Fibroblast of lung (primary cell): ENCODE measurements around the gene MKNK1. TPM values are rescaled to one million over a fixed set of nuclear protein-coding genes. Genes with fewer than 3 reads are reported as not detected.

Source experiments
- DNase-seq, 2 donors: peaks; one replicate each; pipeline versions ENCODE4 v3.0.0 to v3.0.0-alpha.2; 2010; ENCODE audit warnings: low read depth in 2 of 2
- H2AFZ ChIP-seq: 2 replicates; pipeline ENCODE4 v1.5.1; 2012; ENCODE audit warnings: low read length, control low read depth, inconsistent platforms
- H3K27ac ChIP-seq: 2 replicates; pipeline ENCODE4 v1.5.1; 2011; ENCODE audit warnings: low read length, control low read depth; ENCODE audit not compliant: insufficient read depth
- H3K27me3 ChIP-seq: 2 replicates; pipeline ENCODE4 v1.5.1; 2011; ENCODE audit warnings: mild to moderate bottlenecking, low read length; ENCODE audit not compliant: control insufficient read depth, insufficient read depth
- H3K36me3 ChIP-seq: 2 replicates; pipeline ENCODE4 v1.5.1; 2011; ENCODE audit warnings: low read length; ENCODE audit not compliant: control insufficient read depth, insufficient read depth
- H3K4me1 ChIP-seq: 2 replicates; pipeline ENCODE4 v1.5.1; 2011; ENCODE audit warnings: low read length; ENCODE audit not compliant: control insufficient read depth, insufficient read depth; ENCODE audit errors: extremely low read depth
- H3K4me2 ChIP-seq: 2 replicates; pipeline ENCODE4 v1.5.1; 2011; ENCODE audit warnings: low read length, control low read depth; ENCODE audit not compliant: insufficient read depth; ENCODE audit errors: extremely low read depth
- H3K4me3 ChIP-seq, 4 experiments: fragments of 200-600 bp in 1 of 4; sonication (generic) in 1 of 4; replicated peaks in 1 of 4; 2 replicates each; pipeline ENCODE4 v1.5.1; 2011 to 2016; ENCODE audit warnings: low read length in 4 of 4, low read depth in 3 of 4, mild to moderate bottlenecking in 3 of 4, control low read depth in 2 of 4, inconsistent platforms in 1 of 4, mixed read lengths in 1 of 4; ENCODE audit not compliant: insufficient read depth in 1 of 4; ENCODE audit errors: control extremely low read depth in 1 of 4
- H3K79me2 ChIP-seq: 2 replicates; pipeline ENCODE4 v1.5.1; 2012; ENCODE audit warnings: mild to moderate bottlenecking, low read length, inconsistent platforms; ENCODE audit not compliant: control insufficient read depth, insufficient read depth
- H3K9ac ChIP-seq: 2 replicates; pipeline ENCODE4 v1.5.1; 2011; ENCODE audit warnings: mild to moderate bottlenecking, low read length, control low read depth; ENCODE audit not compliant: insufficient read depth
- H3K9me3 ChIP-seq: 2 replicates; pipeline ENCODE4 v1.5.1; 2012; ENCODE audit warnings: low read depth, low read length; ENCODE audit not compliant: control insufficient read depth, insufficient read depth
- H4K20me1 ChIP-seq: 2 replicates; pipeline ENCODE4 v1.5.1; 2011; ENCODE audit warnings: low read length; ENCODE audit not compliant: control insufficient read depth, insufficient read depth; ENCODE audit errors: extremely low read depth
- CTCF ChIP-seq, 2 donors: IDR thresholded peaks in 1 of 2; conservative IDR thresholded peaks in 1 of 2; 1 replicate in 1 of 2; 2 replicates in 1 of 2; pipeline ENCODE4 v1.5.1; 2011 to 2012; ENCODE audit warnings: low read length in 2 of 2, control low read depth in 1 of 2, inconsistent platforms in 1 of 2, low read depth in 1 of 2, mild to moderate bottlenecking in 1 of 2
- EZH2 ChIP-seq: IDR thresholded peaks from 2 replicates; pipeline ENCODE4 v1.5.1; 2012; ENCODE audit warnings: low read length, control low read depth, mild to moderate bottlenecking; ENCODE audit errors: missing control alignments
- polyA plus RNA-seq, 2 donors: library from polyadenylated mRNA; depleted of rRNA in 1 of 2; stranded (reverse) in 1 of 2; unstranded in 1 of 2; fragments of >200 nt; gene quantifications; 2 replicates each; pipeline ENCODE4 v1.2.1, GENCODE V29; 2011 to 2012; ENCODE audit warnings: missing spikeins in 1 of 2
- total RNA-seq: library from RNA; depleted of rRNA; stranded (reverse); fragments of >200 nt; gene quantifications from 2 replicates; pipeline ENCODE4 v1.2.1, GENCODE V29; 2014

The MKNK1 gene
- total and polyA plus RNA-seq, 2 donors (not counting 1 experiment from before 2014, with no cell fraction given): 22.3 to 33.1 TPM

GRCh38 chr1:46646331-46646730, 42.3 kb upstream of the MKNK1 start:
- H4K20me1 ChIP-seq: no peaks in the 10 kb centered on the region
- DNase-seq: peak in 1 of 2 donors; percentile 62
- H3K27me3 ChIP-seq: no peaks in the 10 kb centered on the region
- no peak overlapping the region for H3K4me2 ChIP-seq
- no peak overlapping the region for H3K27ac ChIP-seq
- H3K4me3 ChIP-seq: no peak overlapping the region
- peaks cover 2% of the 10 kb centered on the region for H3K36me3 ChIP-seq
- no peak for TF ChIP-seq CTCF (conservative IDR thresholded peaks at IDR 0.05 in 1 of 2, IDR thresholded peaks at IDR 0.05 in 1 of 2; ENCODE audit: low read depth in 1 of 2, low read length in 2 of 2)
- TF ChIP-seq EZH2: no peak
- H3K79me2 ChIP-seq: no peaks in the 10 kb centered on the region
- no peak overlapping the region for H3K9ac ChIP-seq
- no peak overlapping the region for H2AFZ ChIP-seq
- H3K9me3 ChIP-seq: no peaks in the 10 kb centered on the region
- H3K4me1 ChIP-seq: peaks cover 6% of the 10 kb centered on the region

- TF ChIP-seq EZH2 (no peak), CTCF (conservative IDR thresholded peaks at IDR 0.05 in 1 of 2, IDR thresholded peaks at IDR 0.05 in 1 of 2; ENCODE audit: low read depth in 1 of 2, low read length in 2 of 2) (no peak)
- Histone ChIP-seq H3K9me3 (no peaks in the 10 kb centered on the region), H3K27me3 (no peaks in the 10 kb centered on the region), H4K20me1 (no peaks in the 10 kb centered on the region), H2AFZ (no peak overlapping the region), H3K9ac (no peak overlapping the region), H3K4me1 (peaks cover 6% of the 10 kb centered on the region), H3K4me3 (no peak overlapping the region), H3K27ac (no peak overlapping the region), H3K79me2 (no peaks in the 10 kb centered on the region), H3K4me2 (no peak overlapping the region), H3K36me3 (peaks cover 2% of the 10 kb centered on the region)
- DNase-seq: no peak
Measured at GRCh38 chr1:46645815-46646214, 41.7 kb upstream of the MKNK1 start.

GRCh38 chr1:46643368-46643775, 39.3 kb upstream of the MKNK1 start:
- H3K9ac ChIP-seq: no peak overlapping the region
- H3K4me1 ChIP-seq: peaks cover 6% of the 10 kb centered on the region
- H3K4me2 ChIP-seq: peak overlapping the region; percentile 37
- H3K79me2 ChIP-seq: no peaks in the 10 kb centered on the region
- TF ChIP-seq CTCF (conservative IDR thresholded peaks at IDR 0.05 in 1 of 2, IDR thresholded peaks at IDR 0.05 in 1 of 2; ENCODE audit: low read depth in 1 of 2, low read length in 2 of 2): no peak
- TF ChIP-seq EZH2: no peak
- H2AFZ ChIP-seq: no peak overlapping the region
- H3K4me3 ChIP-seq: no peak overlapping the region
- no peaks in the 10 kb centered on the region for H4K20me1 ChIP-seq
- H3K9me3 ChIP-seq: no peaks in the 10 kb centered on the region
- H3K27me3 ChIP-seq: no peaks in the 10 kb centered on the region
- DNase-seq: peak; percentile 92 to 96
- H3K36me3 ChIP-seq: no peaks in the 10 kb centered on the region
- H3K27ac ChIP-seq: no peak overlapping the region
